PC-9 (cell line): ENCODE measurements around the gene SF3B4.

Source experiments
- CTCF ChIP-seq: fragments of 200-600 bp; sonication (generic); conservative IDR thresholded peaks from 2 replicates; pipeline ENCODE4 v1.6.1; 2017; ENCODE audit warnings: mixed run types, antibody characterized with exemption, mild to moderate bottlenecking, moderate library complexity
- EZH2 ChIP-seq: fragments of 200-600 bp; sonication (generic); IDR thresholded peaks from 2 replicates; pipeline ENCODE4 v1.8.0; 2017; ENCODE audit warnings: antibody characterized with exemption, low read depth

- no peak for TF ChIP-seq CTCF
- no peak for TF ChIP-seq EZH2
Observed at GRCh38 chr1:149934356-149934755, 6.8 kb upstream of the SF3B4 start.
